Choroid plexus epithelial cell (primary cell): Measurements from ENCODE around the gene DDHD1.

Source experiments
- DNase-seq: peaks from one replicate; pipeline ENCODE4 v3.0.0-alpha.2; 2010; ENCODE audit warnings: low read depth
- H3K4me3 ChIP-seq: 2 replicates; pipeline ENCODE4 v1.5.1; 2011; ENCODE audit warnings: low read depth, mild to moderate bottlenecking, control low read depth, low read length, moderate library complexity
- CTCF ChIP-seq: conservative IDR thresholded peaks from 2 replicates; pipeline ENCODE4 v1.5.1; 2011; ENCODE audit warnings: low read depth, mild to moderate bottlenecking, control low read depth, inconsistent platforms, low read length, moderate library complexity

Gene DDHD1

GRCh38 chr14:53041067-53041466 lies 112.1 kb downstream of the DDHD1 start:
- DNase-seq: no peak
- TF ChIP-seq CTCF: no peak

GRCh38 chr14:53038629-53039028 lies 114.5 kb downstream of the DDHD1 start:
- DNase-seq: no peak
- no peak overlapping the region for H3K4me3 ChIP-seq
- TF ChIP-seq CTCF: no peak

More at GRCh38 chr14:53041067-53041466, 112.1 kb downstream of the DDHD1 start:
- no peak overlapping the region for H3K4me3 ChIP-seq

GRCh38 chr14:53037016-53037415 lies 116.1 kb downstream of the DDHD1 start:
- no peak for DNase-seq
- TF ChIP-seq CTCF: no peak
- no peak overlapping the region for H3K4me3 ChIP-seq

- peak; percentile 42 for DNase-seq
- no peak for TF ChIP-seq CTCF
- no peak overlapping the region for H3K4me3 ChIP-seq
These were observed 117.5 kb downstream of the DDHD1 start for GRCh38 chr14:53035336-53036210.

- no peak for TF ChIP-seq CTCF
- no peak overlapping the region for H3K4me3 ChIP-seq
- DNase-seq: no peak
These were observed 118.4 kb downstream of the DDHD1 start for GRCh38 chr14:53034688-53035230.

GRCh38 chr14:53034036-53034435 lies 119.1 kb downstream of the DDHD1 start:
- TF ChIP-seq CTCF: no peak
- no peak overlapping the region for H3K4me3 ChIP-seq
- DNase-seq: no peak
